CD1c-positive myeloid dendritic cell (primary cell): Measurements from ENCODE around the gene VAPB.
"Not testable (repeated sequence)": the region's sequence is repeated elsewhere in the genome, so short reads cannot be mapped to it uniquely, and the experiment has no call there.

ENCODE experiments used
- DNase-seq: peaks from one replicate; pipeline ENCODE4 v3.0.0-alpha.2; 2016; ENCODE audit errors: extremely low spot score

VAPB gene

GRCh38 chr20:58407201-58407873, 18.3 kb downstream of the VAPB start:
- DNase-seq, result peak; percentile 52

DNA sequence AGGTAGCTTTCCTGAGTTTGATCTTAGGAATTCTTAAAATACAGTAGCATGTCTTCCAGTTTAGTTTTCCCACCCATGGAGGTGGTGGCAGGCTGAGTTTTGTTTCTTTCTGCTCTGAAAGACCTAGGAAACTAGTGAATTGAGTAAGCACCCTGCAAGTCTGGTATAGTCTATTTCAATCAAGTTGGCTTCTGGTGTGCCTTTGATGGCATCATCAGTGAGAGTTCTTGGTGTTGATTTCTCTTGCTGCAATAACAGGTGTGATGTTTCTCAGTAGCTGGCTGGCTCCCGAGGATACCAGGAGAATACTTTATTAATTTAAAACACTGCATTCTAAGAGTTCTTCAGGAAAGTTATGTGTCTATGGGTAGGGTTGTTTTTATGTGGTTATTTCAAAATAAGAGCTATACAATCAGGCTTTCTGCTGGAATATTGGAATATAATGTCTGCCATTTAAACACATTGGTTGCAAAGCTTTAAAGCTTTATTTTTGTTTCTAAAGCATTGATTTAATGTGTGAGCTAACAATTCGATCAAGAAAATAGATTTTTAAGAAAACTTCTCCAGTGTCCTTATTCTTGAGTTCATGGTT, 19.0 kb downstream of the VAPB start:
- no peak for DNase-seq

- DNase-seq, result peak; percentile 32
These were observed 19.7 kb downstream of the VAPB start for GRCh38 chr20:58408603-58409246.

DNA sequence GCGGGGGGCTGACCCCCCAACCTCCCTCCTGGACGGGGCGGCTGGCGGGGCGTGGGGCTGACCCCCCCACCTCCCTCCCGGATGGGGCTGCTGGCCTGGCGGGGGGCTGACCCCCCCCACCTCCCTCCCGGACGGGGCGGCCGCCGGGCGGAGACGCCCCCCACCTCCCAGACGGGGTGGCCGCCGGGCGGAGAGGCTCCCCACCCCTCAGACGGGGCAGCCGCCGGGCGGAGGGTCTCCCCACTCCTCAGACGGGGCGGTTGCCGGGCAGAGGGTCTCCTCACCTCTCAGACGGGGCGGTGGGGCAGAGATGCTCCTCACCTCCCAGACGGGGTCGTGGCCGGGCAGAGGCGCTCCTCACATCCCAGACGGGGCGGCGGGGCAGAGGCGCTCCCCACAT, 25.2 kb downstream of the VAPB start:
- DNase-seq, result not testable (repeated sequence)

GRCh38 chr20:58414786-58415185, 25.8 kb downstream of the VAPB start:
- DNase-seq, result not testable (repeated sequence)

DNA sequence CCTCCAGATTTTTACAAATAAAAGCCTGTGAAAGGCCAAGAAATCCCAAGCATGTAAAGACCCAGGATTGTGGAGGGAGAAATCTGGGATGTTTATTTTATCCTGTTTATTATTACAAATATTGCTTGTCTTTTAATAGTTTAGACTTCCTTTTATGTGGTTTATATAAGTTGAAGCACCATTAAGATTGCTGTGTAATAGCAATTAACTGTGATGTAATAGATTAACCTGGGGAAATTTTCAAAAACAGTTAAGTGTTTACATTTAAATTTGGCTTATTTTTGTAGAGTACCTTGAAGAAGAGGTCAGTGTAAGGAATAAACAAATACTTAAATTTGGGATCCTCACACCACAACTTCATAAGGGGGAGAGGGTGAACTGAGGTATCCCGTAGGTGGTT, 27.0 kb downstream of the VAPB start:
- DNase-seq, result no peak

- no peak for DNase-seq
These were observed 27.8 kb downstream of the VAPB start for GRCh38 chr20:58416835-58417234.

- DNase-seq, result no peak
These were observed 28.4 kb downstream of the VAPB start for GRCh38 chr20:58417438-58417837.

GRCh38 chr20:58418949-58419748, 30.1 kb downstream of the VAPB start:
- no peak for DNase-seq

DNA sequence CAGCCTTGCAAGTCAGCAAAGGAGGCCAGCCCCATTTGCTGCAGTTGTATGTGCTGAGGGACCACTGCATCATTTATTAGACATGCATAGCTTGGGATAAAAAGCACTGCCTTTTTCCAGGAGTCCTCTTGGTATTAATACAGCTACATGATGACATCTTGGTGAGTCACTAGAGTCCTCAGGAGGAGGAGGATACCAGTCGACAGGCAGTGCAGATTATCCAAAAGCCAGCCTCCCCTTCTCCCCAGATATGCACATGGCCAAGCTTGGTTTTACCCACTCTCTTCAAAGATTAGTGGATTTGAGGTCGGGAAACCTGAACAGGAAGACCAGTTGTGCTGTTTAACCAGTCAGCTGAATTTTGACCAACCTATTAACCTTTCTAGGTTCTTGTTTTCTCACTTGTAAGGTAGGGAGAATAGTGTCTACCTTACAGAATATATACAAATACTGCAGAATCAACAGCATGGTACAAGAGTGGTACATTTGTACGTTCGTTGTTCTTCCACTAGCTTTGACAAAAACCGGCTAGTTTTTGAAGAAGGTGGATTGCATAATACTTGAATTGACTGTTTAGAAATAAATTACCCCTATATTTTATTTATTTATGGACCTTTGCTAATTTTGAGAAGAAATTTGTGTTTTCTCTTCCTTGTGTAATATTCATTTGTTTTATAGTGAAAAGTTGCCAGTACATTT, 31.9 kb downstream of the VAPB start:
- DNase-seq, result no peak

GRCh38 chr20:58421497-58421850, 32.4 kb downstream of the VAPB start:
- no peak for DNase-seq

DNA sequence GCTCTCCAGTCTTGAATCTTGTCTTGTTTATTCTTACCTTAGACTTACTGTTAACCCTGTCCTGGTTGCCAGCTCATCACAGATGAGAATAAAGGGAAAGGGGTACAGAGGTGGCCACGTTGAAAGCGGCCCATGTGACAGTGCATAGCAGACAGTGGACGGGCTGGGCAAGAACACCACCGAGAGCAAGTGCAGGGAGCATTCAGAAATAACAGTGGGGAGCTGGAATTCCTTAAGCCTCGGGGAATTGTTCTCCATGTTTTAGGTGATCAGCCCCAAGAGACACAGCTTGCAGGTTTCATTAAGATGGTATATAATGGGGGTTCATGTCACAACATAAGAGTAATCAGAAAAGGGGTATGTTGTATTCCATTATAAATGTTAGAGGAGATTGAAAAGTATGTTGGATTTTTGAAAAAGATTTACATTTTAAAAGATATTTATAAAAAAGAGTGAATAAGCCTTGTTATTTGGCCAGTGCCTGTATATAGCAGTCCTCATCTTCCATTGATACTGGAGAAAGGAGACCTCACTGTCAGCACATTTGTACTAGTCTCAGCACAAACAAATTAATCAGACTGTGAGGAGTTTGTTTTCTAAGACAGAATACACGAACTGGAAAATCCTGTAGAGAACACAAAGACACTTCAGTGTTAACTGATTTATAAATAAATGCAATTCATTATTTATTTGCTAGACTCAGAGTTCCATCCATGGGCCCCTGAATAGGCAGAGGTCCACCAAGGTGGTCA, 35.4 kb downstream of the VAPB start:
- DNase-seq, result no peak

DNA sequence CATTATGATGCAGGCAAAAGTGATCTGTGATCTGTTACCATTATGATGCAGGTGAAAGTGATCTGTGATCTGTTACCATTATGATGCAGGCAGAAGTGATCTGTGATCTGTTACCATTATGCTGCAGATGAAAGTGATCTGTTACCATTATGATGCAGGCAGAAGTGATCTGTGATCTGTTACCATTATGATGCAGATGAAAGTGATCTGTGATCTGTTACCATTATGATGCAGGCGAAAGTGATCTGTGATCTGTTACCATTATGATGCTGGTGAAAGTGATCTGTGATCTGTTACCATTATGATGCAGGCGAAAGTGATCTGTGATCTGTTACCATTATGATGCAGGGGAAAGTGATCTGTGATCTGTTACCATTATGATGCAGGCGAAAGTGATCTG, 38.5 kb downstream of the VAPB start:
- not testable (repeated sequence) for DNase-seq

- DNase-seq, result no peak
These were observed 39.3 kb downstream of the VAPB start for GRCh38 chr20:58428364-58428763.

- DNase-seq, result no peak
These were observed 40.3 kb downstream of the VAPB start for GRCh38 chr20:58429303-58429702.

- DNase-seq, result no peak
These were observed 42.1 kb downstream of the VAPB start for GRCh38 chr20:58431134-58431533.

DNA sequence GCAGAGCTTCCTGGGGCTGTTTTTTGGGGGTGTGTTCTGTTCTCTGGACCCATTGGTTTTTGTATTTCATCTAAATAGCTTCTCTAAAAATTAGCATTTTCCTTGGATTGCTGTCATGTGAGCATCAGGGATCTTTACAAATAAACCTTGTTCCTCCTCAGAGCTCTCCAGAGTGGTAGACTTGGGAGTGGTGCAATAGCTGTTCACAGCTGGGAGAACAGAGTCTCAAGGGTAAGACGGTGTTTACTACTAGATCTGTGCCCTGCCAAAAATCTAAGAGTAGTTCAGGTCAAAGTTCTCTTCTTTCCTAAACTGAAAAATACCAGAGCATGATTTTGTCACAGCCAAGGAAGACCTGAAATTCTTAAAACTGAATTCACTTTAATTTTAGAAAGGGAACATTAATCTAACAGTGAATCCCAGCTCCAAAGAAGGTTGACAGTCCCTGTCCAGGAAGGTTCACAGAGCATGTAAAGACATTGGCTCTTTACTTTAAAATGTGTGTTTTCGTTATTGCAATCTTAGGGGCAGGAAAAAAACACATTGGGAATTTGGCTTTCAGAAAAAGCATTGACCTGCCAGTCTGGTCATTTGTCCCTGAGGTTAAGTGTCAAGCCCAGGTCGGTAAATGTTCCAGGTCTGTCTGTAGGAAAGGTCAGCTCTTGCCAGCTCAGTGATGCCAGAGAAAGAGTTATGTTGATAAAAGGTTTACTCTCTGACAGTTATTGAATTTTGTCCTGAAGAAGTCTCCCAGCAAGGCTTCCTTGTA, 43.3 kb downstream of the VAPB start:
- no peak for DNase-seq

- DNase-seq, result no peak
These were observed 44.1 kb downstream of the VAPB start for GRCh38 chr20:58433029-58433647.

DNA sequence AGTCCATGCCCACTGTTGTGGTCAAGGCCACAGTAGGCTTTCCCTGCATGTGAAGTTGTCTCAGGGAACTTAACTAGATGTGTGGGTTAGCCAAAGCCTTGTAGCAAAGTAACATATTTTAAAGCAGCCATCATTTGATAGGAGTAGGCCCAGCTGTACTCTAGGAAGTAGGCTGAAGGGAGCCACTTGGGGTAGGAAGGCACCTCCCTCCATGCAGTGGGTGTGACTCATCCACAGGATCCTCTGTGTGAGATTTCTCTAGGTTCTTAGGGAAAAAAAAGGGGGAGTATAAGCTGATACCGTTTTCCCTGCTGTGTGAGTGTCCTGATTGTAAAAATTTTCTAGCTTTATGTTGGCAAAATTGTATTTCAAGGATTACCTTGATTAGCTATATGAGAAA, 44.7 kb downstream of the VAPB start:
- no peak for DNase-seq

- no peak for DNase-seq
These were observed 45.3 kb downstream of the VAPB start for GRCh38 chr20:58434326-58434725.
